Measurements from ENCODE around the gene RIC1. TPM values are rescaled to one million over a fixed set of nuclear protein-coding genes. Genes with fewer than 3 reads are reported as not detected.

RIC1 gene
- total and polyA plus RNA-seq, 2 of the 8 experiments (the other 6 are each of a cell fraction or from before 2014, with no cell fraction given) = 10.7 to 24.5 TPM

GRCh38 chr9:5718296-5719032 lies 89.6 kb downstream of the RIC1 start (continued):
- TF ChIP-seq, protein P1, sequence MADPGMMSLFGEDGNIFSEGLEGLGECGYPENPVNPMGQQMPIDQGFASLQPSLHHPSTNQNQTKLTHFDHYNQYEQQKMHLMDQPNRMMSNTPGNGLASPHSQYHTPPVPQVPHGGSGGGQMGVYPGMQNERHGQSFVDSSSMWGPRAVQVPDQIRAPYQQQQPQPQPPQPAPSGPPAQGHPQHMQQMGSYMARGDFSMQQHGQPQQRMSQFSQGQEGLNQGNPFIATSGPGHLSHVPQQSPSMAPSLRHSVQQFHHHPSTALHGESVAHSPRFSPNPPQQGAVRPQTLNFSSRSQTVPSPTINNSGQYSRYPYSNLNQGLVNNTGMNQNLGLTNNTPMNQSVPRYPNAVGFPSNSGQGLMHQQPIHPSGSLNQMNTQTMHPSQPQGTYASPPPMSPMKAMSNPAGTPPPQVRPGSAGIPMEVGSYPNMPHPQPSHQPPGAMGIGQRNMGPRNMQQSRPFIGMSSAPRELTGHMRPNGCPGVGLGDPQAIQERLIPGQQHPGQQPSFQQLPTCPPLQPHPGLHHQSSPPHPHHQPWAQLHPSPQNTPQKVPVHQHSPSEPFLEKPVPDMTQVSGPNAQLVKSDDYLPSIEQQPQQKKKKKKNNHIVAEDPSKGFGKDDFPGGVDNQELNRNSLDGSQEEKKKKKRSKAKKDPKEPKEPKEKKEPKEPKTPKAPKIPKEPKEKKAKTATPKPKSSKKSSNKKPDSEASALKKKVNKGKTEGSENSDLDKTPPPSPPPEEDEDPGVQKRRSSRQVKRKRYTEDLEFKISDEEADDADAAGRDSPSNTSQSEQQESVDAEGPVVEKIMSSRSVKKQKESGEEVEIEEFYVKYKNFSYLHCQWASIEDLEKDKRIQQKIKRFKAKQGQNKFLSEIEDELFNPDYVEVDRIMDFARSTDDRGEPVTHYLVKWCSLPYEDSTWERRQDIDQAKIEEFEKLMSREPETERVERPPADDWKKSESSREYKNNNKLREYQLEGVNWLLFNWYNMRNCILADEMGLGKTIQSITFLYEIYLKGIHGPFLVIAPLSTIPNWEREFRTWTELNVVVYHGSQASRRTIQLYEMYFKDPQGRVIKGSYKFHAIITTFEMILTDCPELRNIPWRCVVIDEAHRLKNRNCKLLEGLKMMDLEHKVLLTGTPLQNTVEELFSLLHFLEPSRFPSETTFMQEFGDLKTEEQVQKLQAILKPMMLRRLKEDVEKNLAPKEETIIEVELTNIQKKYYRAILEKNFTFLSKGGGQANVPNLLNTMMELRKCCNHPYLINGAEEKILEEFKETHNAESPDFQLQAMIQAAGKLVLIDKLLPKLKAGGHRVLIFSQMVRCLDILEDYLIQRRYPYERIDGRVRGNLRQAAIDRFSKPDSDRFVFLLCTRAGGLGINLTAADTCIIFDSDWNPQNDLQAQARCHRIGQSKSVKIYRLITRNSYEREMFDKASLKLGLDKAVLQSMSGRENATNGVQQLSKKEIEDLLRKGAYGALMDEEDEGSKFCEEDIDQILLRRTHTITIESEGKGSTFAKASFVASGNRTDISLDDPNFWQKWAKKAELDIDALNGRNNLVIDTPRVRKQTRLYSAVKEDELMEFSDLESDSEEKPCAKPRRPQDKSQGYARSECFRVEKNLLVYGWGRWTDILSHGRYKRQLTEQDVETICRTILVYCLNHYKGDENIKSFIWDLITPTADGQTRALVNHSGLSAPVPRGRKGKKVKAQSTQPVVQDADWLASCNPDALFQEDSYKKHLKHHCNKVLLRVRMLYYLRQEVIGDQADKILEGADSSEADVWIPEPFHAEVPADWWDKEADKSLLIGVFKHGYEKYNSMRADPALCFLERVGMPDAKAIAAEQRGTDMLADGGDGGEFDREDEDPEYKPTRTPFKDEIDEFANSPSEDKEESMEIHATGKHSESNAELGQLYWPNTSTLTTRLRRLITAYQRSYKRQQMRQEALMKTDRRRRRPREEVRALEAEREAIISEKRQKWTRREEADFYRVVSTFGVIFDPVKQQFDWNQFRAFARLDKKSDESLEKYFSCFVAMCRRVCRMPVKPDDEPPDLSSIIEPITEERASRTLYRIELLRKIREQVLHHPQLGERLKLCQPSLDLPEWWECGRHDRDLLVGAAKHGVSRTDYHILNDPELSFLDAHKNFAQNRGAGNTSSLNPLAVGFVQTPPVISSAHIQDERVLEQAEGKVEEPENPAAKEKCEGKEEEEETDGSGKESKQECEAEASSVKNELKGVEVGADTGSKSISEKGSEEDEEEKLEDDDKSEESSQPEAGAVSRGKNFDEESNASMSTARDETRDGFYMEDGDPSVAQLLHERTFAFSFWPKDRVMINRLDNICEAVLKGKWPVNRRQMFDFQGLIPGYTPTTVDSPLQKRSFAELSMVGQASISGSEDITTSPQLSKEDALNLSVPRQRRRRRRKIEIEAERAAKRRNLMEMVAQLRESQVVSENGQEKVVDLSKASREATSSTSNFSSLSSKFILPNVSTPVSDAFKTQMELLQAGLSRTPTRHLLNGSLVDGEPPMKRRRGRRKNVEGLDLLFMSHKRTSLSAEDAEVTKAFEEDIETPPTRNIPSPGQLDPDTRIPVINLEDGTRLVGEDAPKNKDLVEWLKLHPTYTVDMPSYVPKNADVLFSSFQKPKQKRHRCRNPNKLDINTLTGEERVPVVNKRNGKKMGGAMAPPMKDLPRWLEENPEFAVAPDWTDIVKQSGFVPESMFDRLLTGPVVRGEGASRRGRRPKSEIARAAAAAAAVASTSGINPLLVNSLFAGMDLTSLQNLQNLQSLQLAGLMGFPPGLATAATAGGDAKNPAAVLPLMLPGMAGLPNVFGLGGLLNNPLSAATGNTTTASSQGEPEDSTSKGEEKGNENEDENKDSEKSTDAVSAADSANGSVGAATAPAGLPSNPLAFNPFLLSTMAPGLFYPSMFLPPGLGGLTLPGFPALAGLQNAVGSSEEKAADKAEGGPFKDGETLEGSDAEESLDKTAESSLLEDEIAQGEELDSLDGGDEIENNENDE (IDR thresholded peaks at IDR 0.05; ENCODE audit: insufficient replicate concordance, low read length) = no peak
- TF ChIP-seq BCL11A (IDR thresholded peaks at IDR 0.05; ENCODE audit: low read depth in 2 of 2, low read length in 2 of 2) (no peak), HDAC6 (IDR thresholded peaks at IDR 0.05; ENCODE audit: low read depth, low read length) (no peak), RNF2 (IDR thresholded peaks at IDR 0.05; ENCODE audit: borderline replicate concordance, low read depth, low read length, missing control alignments, poor library complexity, severe bottlenecking) (no peak), CTBP2 (IDR thresholded peaks at IDR 0.05; ENCODE audit: borderline replicate concordance, insufficient read depth, insufficient read length, low read length) (no peak), EP300 (IDR thresholded peaks at IDR 0.05; ENCODE audit: borderline replicate concordance in 1 of 2, low read depth in 2 of 2, low read length in 2 of 2) (no peak)
